Thyroid gland (tissue), 4 donors: ENCODE results near the gene ARPP21.

Experiments
- POLR2A ChIP-seq, 2 donors: fragments of 450-650 bp; IDR thresholded peaks; one replicate each; pipeline ENCODE4 v1.6.1; 2017; ENCODE audit warnings: antibody characterized with exemption in 2 of 2, mild to moderate bottlenecking in 2 of 2, moderate library complexity in 1 of 2
- TF ChIP-seq, protein P1 (sequence below), 6 experiments: fragments of 200-600 bp in 3 of 6; fragments of 450-650 bp in 3 of 6; sonication (generic) in 3 of 6; IDR thresholded peaks; one replicate each; pipeline ENCODE4 v1.5.1; 2016 to 2019; ENCODE audit warnings: antibody characterized with exemption in 6 of 6, mild to moderate bottlenecking in 2 of 6, inconsistent platforms in 1 of 6, moderate library complexity in 1 of 6

DNA sequence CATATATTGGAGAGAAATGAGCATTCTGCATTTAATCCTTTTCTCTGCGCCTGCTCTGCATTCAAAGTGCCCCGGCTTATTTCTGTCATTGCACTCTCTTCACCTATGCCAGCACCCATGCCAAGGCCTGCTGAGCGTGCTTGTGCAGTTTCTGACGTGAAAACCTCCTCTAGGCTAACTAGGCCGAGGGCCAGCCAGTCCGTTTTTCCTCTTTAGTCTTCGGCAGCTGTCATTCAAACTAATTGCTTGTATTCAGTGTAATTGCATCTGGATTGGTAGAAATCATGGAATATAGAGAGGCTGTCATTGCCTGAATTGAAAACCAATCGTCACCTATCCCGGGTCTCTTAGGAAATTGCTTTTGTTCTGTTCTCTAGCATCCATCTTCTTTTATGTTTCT is 94.0 kb downstream of the ARPP21 start:
- TF ChIP-seq, protein P1, sequence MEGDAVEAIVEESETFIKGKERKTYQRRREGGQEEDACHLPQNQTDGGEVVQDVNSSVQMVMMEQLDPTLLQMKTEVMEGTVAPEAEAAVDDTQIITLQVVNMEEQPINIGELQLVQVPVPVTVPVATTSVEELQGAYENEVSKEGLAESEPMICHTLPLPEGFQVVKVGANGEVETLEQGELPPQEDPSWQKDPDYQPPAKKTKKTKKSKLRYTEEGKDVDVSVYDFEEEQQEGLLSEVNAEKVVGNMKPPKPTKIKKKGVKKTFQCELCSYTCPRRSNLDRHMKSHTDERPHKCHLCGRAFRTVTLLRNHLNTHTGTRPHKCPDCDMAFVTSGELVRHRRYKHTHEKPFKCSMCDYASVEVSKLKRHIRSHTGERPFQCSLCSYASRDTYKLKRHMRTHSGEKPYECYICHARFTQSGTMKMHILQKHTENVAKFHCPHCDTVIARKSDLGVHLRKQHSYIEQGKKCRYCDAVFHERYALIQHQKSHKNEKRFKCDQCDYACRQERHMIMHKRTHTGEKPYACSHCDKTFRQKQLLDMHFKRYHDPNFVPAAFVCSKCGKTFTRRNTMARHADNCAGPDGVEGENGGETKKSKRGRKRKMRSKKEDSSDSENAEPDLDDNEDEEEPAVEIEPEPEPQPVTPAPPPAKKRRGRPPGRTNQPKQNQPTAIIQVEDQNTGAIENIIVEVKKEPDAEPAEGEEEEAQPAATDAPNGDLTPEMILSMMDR (IDR thresholded peaks at IDR 0.05): no peak
- no peak for TF ChIP-seq POLR2A (IDR thresholded peaks at IDR 0.05)
